Ecto neural progenitor cell (in vitro differentiated cells): ENCODE data around the gene TMEM273.

Source experiments
- DNase-seq: peaks from one replicate; pipeline ENCODE4 v3.0.0-alpha.2; 2018; ENCODE audit warnings: low spot score

The TMEM273 gene, protein sequence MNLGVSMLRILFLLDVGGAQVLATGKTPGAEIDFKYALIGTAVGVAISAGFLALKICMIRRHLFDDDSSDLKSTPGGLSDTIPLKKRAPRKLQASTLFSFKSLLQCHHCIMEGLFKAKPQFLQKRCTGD

DNA sequence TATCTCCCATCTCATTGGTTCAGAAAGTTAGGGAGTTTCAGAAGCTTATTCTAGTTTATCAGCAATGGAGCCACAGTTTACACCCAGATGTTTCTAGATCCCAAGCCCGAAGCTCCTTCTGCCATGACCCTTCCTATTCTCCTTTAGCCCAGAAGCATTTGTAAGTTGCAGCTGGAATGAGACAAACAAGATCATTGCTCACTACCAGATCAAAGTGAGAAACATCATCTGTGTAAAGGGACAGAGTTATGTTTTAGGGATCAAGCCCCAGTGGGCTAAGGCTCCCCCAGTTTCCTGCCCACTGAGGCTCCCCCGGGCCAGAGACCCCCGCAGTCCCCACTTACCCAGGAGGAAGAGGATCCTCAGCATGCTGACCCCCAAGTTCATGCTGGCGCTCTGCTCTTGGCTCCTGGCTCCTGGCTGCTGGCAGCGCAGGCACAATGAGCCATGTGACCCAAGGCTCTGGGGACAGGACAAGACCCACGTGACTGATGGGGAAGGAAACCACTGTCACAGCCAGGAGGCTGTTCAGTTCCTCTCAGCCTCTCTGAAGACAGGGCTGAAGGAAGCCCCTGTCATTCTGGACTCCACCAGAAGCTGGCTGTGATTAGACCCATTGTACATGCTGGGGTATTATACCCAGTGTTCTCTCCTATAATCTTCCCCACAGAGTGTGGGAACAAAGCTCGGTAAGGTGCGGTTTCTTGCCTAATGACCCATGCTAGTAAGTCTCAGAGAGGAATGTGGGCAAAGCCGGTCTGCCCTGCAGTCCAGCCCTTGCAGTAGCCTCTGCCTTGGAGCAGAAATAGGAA lies at the start of gene TMEM273:
TMEM273 (minus strand) TSS at position 442 of the 812 bp plus-strand sequence; CDS start at position 387, 55 bp downstream.
- peak; percentile 46 for DNase-seq

DNA sequence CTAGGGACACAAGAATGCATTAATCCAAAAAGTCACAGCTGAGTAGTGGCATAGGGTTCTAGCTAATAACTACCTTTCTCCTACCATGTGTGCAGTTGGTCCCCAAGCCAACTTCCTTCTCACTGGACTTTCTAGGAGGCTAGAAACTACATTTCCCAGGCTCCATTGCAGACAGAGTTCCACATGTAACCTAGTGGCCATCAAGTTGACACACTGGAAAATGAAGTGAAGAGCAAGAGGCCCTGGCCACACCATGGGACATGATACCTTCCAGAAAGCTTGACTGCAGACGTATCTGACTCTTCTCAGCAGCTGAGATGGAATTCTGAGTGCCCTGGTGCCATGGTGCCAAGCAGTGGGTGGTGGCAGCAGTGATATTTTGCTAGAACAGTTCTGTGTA lies 49.8 kb upstream of the TMEM273 start:
- peak; percentile 28 for DNase-seq

DNA sequence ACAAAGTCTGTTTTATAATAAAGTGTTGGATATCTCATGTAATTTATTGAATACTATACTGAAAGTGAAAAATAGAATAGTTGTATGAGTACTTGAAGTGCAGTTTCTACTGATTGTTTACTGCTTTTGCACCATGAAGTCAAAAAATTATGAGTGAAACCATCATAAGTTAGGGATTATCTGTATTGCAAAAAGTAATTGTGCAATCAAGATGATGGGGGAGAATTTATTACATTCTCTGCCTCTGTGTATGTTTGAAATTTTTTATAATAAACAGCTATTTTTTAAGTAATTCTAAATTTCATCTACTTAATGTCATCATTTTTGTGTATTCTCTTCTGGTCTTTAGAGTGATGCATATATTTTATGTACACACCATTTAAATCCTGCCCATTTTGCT lies 47.2 kb upstream of the TMEM273 start:
- no peak for DNase-seq

DNA sequence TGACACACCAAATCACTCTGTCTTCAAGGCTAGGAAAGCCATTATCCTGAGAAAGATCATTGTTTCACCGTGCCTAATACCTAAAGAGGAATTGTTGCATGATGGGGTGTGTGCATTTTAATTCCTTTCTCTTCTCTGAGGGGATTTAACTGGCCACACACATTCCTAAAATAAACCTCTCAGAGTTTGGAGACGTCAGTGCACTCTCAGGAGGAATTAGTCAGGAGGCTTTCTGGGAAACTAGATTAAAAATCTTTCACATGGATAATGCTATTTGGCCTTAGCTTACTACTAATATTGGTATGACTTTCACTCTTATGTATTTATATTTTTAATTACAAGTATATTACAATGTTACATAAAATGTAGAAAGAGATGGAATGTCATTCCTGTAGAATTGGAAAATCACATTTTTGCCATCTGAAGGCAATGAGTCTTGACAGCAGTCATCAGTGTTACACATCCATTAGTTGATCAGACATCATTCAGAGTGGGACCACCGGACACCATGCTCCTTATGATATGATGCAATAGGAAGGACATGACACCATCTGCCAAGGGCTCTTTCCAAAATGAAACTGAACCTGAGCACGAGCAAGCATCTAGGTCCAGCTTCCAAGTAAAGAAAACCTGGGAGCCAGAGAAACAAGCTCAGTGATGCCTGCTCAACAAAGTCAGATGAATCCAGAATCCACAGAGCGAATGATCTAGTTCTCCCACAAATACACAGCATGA lies 43.1 kb upstream of the TMEM273 start:
- no peak for DNase-seq

DNA sequence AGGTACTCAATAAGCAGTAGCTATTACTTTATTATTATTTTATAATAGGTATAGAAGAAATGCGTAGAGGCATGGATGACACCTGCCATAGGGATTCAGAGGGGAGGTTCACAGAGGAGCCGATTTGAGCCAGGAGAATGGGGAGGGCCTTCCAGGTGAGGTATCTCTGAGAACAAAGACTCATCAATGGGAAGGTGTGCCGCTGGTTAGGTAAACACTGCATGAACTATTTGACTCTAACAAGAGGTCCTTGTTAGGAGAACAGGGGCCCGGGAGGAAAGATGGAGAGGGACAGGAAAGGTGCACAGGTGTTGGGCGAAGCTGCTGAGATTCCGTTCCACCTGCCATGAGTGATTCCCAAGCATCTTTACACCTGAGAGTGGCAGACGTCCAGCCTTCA lies 41.8 kb upstream of the TMEM273 start:
- DNase-seq: no peak

DNA sequence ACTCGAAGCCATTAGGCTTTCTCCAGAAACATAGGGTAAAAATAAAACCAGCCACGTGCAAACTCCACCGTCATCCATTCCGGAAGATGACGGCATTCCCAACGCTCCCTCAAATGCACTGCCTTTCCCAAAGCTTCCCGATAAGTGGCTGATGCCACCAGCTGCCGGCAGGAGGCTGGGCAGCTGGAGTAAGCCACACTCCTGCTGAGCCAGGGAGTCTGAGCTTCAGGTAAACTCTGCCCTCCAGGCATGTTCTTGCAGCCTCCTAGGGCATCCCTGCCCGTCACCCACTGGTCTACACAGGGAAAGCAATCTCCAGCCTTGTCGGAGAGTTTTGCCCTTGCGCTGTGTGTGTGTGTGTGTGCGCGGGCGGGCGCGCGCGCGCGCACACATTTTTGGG lies 40.5 kb upstream of the TMEM273 start:
- peak; percentile 23 for DNase-seq

DNA sequence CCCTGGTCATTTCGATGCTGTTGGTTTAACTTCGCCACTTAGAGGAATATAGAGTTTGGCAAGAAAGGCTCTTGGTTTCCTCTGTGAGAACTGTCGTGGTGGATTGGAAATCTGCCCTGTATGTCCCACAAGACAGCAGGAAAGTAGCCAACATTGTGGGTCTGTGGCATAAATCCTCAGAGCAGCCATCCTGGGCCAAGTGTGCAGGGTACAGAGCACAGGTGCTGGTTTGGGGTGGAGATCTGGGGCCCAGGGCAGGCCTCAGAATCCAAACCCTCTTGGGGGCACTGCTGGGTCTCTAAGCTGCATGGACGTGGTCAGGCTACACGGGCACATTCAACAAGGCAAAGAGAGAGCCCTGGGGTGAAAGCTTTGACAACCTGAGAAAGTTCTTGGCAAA lies 39.2 kb upstream of the TMEM273 start:
- DNase-seq: no peak

DNA sequence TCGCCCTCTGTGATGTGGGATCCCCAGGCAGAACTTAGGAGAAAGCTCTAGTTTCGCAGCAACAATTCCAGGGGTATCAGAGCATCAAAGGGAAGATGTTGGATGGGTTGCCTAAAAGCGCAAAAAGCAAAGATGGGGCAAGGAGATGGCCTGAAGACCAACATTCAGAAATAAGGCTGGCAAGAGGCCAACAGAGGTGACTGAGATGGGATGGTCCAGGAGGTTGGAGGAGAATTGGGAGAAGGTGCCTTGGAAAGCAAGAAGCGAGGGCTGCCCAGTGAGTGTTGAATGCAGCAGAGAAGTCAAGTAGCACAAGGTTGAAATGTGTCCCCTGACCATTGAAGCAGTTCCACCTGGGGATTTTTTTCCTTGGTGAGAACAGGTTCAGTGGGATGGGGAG lies 38.4 kb upstream of the TMEM273 start:
- DNase-seq: no peak

DNA sequence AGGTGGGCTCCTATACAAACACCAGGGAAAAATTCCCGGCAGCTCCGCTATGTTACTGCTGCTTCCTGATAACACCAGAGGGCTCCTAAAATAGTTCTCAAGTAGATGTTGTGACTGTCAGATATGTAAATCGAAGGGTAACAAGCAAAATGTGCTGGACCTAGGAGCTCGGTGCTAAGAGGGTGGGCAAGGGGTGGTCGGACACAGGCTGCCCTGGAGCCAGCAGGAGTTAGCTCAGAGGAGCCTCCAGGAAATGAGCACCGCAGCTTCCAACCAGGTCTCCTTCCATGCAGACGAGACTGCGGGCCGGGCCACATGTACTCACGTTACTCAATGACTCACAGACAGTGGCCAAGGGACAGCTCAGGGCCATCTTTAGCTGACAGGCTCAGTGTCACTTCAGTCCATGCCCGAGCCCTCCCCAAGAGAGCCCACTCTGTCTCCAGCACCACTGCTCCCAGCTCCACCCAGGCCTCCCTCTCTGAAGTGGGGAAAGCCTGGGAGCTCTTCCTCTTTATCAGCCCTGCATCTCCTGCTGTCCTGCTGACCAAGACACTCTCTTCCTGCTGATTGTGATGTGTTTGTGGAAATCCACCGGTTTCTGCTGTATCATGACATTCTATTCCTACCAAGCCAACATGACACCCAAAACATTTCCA lies 37.2 kb upstream of the TMEM273 start:
- peak; percentile 35 for DNase-seq

DNA sequence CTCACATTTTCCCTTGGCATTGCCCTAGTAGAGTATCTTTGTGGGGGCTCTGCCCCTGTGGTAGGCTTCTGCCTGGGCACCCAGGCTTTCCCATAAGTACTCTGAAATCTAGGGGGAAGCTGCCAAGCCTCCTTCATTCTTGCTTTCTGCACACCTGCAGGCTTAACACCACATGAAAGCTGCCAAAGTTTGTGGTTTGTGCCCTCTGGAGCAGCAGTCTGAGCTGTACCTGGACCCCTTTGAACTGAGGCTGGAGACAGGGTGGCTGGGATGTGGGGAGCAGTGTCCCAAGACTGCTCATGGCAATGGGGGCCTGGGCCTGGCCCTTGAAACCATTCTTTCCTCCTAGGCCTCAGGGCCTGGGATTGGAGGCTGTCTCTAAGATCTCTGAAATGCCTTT lies 35.0 kb upstream of the TMEM273 start:
- no peak for DNase-seq

DNA sequence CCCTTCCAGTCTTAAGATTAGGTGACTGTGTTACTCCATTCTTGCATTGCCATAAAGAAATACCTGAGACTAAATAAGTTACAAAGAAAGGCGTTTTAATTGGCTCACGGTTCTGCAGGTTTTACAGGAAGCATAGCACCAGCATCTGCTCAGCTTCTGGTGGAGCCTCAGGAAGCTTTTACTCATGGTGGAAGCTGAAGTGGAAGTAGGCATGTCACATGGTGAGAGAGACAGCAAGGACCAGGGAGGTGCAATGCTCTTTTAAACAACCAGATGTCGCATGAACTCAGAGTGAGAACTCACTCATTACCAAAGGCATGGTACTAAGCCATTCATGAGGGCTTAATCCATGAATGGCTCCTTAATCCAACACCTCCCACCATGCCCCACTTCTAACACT lies 34.0 kb upstream of the TMEM273 start:
- DNase-seq: no peak

DNA sequence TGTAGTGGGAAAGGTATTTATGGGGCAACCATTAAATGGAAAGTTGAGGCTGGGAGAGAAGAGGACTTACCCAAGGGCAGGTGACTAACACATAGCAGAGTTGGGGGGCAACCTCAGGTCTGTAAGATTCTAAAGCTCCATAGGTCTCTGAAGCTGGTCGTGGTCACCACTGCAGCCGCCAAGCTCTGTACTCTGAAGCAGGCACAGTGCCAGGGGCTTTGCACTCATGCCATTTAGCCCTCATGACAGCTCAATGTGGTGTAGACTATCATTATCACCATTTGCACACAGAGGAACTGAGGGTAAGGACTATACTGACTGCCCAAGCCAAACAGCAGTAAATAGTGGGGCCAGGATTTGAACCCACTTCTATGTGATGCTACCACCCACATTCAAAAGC lies 32.5 kb upstream of the TMEM273 start:
- DNase-seq: no peak

DNA sequence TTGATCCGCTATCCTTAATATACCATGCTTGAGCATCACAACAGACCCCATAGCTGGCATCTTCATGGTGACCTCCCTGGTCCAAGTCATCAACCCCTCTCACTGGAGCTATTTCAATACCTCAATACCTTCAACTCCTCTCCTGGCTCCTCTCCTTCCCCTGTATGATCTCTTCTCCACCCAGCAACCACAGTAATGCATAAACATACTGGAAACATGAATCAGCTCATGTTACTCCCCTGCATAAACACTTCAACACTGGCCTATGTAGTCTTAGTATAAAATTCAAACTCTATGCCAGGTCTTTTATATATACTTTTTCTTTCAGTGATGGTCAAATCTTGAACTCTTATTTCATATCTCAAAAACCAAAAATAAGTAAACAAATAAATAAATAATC lies 31.8 kb upstream of the TMEM273 start:
- no peak for DNase-seq

DNA sequence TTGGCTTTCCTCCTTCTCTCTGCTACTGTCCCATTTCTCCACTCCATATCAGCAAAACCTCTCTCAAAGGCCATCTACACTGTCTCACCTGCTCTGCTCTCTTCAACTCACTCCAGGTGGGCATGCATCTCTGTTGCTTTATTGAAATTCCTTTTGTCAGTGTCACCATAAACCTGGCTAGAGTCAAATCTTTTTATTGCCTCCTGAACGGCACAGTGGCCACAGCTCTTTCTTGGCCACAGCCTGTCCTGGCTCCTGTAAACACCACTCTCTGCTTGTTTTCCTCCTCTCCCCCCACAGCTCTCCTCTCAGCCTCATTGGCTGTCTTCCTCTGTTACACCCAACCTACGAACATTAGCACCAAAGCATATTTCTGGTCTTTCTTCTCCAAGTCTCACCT lies 31.1 kb upstream of the TMEM273 start:
- no peak for DNase-seq

DNA sequence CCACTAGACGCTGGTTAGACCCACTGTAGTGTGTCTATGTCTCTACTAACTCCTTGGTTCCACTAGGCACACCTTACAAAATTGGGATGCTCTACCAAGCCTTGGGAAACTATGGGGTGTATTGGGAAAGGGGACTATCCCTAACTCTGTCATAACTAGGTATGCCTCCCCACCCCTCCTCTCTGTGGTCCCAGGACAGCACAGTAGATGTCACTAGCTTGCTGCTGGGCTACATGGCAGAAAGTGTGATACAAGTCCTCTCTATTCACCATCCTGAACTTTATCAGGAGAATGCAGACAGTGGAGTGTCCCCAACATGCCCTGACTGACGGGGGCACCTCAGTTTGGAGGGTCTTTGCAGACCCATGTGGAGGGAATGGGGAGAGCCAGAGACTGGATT lies 30.3 kb upstream of the TMEM273 start:
- no peak for DNase-seq

DNA sequence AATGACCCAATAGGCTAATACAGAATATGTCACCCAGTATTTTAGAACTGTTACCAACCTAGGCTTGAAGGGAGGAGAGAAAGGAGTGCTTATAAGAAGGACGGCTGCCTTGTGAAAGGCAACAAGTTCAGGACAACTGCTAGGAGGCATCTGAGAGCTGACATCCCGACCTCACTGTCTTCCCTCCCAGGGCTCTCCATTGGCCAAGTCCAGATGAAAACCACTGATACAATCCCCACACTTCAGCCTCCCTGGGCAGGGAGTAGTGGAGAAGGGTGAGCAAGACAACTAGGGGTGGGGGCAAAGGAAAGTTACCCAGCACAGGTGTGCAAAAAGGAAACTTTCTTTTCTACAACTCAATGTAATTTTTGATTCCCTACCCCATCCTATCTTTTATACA lies 29.5 kb upstream of the TMEM273 start:
- DNase-seq: no peak

DNA sequence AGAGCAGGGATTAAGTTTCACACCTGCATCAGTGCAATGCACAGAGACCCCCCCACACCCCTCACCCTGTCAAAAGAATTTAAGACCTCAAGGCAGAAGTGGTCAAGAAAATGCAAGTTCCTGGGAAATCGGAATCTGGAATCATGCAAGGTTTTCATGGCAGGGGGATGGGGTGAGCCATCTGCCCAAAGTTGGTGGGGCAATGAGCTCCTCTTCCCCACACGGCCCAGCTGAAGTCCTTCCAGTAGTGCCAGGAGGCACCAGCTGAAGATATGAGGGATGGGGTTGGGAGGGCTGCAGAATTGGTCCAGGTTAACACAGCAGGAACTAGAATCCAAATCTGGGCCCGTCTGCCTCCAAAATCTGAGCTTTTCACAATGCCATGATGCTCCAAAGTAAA lies 25.0 kb upstream of the TMEM273 start:
- DNase-seq: no peak

DNA sequence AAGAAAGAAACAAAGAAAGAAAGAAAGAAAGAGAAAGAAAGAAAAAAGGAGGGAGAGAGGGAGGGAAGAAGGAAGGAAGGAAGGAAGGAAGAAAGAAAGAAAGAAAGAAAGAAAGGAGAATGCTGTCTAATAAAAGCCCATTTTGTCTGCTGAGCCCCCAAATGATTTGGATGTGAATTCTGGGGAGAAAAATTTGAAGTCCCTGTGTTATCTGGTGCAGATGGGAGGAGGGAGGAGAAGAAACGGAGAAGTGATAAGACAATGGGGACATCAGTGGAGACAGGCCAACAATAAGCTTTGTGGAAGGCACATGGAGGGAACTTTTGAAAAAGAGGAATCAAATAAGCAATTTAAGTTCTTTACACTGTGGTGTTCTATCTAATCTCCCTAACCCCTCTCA lies 24.6 kb upstream of the TMEM273 start:
- no peak for DNase-seq

DNA sequence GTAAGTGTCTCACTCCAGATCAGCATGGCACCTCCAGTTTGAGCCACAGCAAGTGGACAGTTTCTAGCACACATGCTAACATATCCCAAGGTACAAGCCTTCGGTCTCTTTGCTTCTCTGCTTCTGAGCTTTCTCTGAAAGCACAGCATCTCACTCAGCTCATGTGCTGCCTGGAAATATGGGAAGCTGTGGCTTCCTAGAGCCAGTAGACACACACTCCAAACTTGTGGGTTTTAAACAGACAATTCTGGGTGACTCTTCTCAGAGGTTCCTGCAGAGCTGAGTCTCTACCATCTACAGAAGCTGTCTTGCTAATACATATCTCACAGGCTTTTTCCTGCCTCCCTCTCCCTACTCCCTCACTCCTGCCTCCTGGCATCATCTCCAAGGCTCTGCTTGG lies 23.9 kb upstream of the TMEM273 start:
- DNase-seq: no peak

DNA sequence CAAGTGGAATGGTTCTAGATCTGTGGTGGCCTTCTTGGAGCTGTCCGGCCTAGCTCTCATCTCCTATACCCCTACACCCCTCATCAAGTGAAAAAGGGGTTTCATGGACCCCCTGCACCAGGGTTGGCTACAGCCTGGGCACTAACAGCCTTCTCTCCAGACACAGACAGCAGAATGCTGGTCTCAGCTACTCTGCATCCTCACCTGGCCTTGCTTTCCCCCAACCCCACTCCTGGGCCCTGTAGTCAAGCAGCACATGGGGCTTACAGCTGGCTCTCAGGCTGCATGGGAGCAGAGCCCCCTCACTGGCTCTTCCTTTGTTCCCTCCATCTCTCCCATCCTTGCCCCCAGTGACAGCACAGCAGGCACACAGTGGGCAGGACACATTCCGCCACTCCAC lies 20.8 kb upstream of the TMEM273 start:
- DNase-seq: no peak

DNA sequence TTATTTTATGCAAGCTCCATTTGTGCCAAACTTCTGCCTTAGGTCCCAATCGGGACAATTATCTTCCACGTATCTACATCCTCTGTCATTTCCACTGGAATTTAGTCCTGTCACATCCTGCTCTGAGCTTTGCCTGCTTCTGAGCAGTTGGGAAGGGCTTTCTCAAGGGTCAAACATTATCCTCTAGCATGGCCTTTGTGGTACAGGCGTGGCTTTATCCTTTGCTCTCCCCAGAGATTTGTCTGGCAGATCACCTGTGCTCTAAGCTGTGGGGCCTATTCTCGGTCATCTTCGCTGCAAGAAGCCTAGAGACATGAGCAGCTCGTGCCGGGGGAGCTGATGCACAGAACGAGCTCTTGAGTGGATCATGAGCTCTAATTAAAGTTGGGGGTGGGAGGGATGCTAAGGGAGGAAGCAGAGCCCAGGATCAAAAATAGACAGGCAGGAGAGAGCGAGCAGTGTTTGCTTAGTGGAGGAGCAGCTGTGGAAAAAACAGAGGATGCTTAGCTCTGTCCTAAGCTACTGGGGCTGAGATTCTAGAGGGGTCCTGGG lies 19.8 kb upstream of the TMEM273 start:
- no peak for DNase-seq

DNA sequence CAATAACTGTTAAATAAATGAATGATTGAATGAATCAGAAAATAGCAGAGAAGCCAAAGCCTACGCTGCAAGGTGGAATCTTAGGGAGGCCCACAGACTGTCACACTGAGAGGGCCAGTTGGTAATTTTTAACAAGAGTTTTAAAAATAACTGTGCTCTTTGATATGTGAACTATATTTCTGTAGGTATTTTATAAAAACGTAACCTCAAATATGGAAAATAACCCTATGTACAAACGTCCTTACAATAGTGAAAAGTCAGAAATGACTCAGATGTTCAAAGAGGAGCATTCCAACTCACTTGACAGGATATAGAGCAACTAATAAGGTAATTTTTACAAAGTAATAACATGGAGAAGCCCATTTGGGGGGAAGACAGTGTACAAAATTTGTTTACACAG lies 18.9 kb upstream of the TMEM273 start:
- no peak for DNase-seq

DNA sequence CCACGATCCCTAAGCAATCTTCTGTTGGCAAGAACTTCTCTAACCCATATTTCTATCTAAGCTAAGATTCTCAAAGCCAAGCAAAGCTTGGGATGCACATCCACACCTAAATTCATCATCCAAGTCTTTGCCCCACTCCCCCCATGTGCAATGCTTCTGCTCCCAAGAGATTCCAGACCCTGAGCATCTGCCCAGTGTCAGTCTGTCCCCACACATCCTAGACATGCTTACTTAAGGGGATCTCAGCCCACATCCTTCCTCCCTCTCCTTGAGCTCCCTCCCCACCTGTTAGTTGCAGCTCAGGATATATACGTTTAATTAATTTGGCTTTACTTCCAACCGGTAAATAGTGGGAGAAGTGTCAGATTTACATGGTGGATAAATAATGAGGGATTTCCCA lies 17.0 kb upstream of the TMEM273 start:
- no peak for DNase-seq
